ENCODE data around the gene SPATA2. TPM values are rescaled to one million over a fixed set of nuclear protein-coding genes. Genes with fewer than 3 reads are reported as not detected.

SPATA2 gene
- total and polyA plus RNA-seq, 2 experiments from 2014 or later, result 3.1 to 4.6 TPM

DNA sequence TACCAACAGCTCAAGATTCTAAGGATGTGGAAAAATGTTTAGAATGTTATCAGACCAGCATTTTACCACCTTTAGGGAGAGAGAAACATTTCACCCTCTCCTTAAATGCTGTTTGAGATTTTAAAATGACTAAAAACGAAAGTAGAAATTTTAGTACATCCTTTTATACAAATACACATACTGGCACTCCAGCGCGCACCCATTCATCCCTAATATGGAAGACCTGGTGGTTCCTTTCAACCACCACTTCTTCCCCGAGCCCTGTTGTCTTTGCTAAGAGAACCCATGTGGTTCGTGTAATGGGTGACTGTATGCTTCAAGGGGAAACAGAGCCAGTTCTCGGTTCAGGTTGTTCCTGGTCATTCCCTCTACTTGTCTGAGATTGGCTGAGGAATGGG is 21.3 kb downstream of the SPATA2 start:
- H3K4me1 ChIP-seq (ENCODE audit: insufficient read depth), result peaks cover 8% of the 10 kb centered on the region; the same call in 1 of the 2 replicates
- H4K20me1 ChIP-seq (ENCODE audit: insufficient read depth), result no peaks in the 10 kb centered on the region
- 57 to 60% methylated on average over 6 of the region's 6 CpGs for WGBS, 2 experiments (ENCODE audit: low coverage in 1 of 2, low lambda C conversion rate in 2 of 2, missing lambda C conversion rate in 2 of 2)
- in situ Hi-C loops (cut with MboI), result no loop called here
- no peak overlapping the region for H3K27ac ChIP-seq
- H3K27me3 ChIP-seq (replicated peaks; ENCODE audit: insufficient read depth), result no peaks in the 10 kb centered on the region
- H3F3A ChIP-seq (ENCODE audit: insufficient read depth), result 0 out of 2 replicates have a peak, but pooled peaks cover 9% of the 10 kb centered on the region
- no peak for TF ChIP-seq EZH2 (IDR thresholded peaks at IDR 0.05; ENCODE audit: insufficient read depth, poor library complexity, severe bottlenecking)
- no peak for TF ChIP-seq EZH2phosphoT487 (IDR thresholded peaks at IDR 0.05; ENCODE audit: insufficient read depth, low read depth)
- no peak overlapping the region for H3K4me3 ChIP-seq
- no peak overlapping the region for H3K4me2 ChIP-seq (ENCODE audit: unreplicated experiment)
- no peaks in the 10 kb centered on the region for H3K79me2 ChIP-seq (ENCODE audit: insufficient read depth)
- DNase-seq, result no peak
- no peaks in the 10 kb centered on the region; the same call in 1 of the 2 replicates for H3K36me3 ChIP-seq (ENCODE audit: low read depth)
- H3K9me2 ChIP-seq (ENCODE audit: insufficient read depth), result no peaks in the 10 kb centered on the region
- H2AFZ ChIP-seq, result no peak overlapping the region
- no peaks in the 10 kb centered on the region for H3K9me3 ChIP-seq (ENCODE audit: low read depth)
- H3K9ac ChIP-seq, result no peak overlapping the region

DNA sequence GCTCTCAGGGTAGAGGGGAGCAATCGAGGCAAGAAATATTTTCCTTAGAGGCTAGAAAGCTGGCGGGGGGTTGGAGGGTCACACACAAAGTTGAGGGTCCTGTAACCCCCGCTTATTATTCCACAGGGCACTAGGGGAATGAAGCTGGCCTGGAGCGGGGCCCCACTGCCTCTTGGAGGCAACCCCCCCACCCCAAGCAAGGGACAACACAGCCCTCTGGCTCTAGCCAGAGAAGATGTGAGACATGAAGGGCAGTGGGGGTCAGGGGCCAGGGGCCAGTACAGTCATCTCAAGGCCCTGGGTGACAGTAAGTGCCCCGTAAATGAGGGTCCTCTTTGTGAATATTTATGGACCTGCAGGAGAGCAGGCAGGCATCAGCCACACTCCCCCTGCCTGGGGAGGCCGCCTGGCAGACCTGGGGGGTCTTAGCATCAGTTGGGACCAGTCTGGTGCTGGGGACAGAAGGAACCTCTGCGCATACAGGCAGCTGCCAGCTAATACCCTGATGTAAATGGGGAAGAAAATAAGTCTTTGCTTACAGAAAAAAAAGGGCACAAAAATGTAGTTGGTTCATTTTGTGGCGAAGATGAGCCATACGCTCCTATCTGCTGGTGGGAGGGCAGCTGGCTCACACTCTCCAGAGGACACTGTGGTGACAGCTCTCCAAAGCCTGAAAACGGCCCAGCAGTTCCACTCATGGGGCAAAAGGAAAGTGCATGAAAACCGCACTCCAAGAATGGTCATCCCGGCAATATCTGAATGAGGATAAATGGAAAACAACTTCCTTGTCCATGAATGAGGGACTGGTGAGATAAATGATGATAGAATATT is 21.9 kb downstream of the SPATA2 start:
- Histone ChIP-seq H3K9me3 (ENCODE audit: low read depth) (no peaks in the 10 kb centered on the region), H3K4me3 (no peak overlapping the region), H3F3A (ENCODE audit: insufficient read depth) (0 out of 2 replicates have a peak, but pooled peaks cover 9% of the 10 kb centered on the region), H3K27ac (no peak overlapping the region), H3K79me2 (ENCODE audit: insufficient read depth) (no peaks in the 10 kb centered on the region), H3K36me3 (ENCODE audit: low read depth) (no peaks in the 10 kb centered on the region; the same call in 1 of the 2 replicates), H3K27me3 (replicated peaks; ENCODE audit: insufficient read depth) (no peaks in the 10 kb centered on the region), H3K4me2 (ENCODE audit: unreplicated experiment) (no peak overlapping the region), H4K20me1 (ENCODE audit: insufficient read depth) (no peaks in the 10 kb centered on the region), H3K9me2 (ENCODE audit: insufficient read depth) (no peaks in the 10 kb centered on the region), H2AFZ (no peak overlapping the region), H3K9ac (no peak overlapping the region), H3K4me1 (ENCODE audit: insufficient read depth) (peaks cover 8% of the 10 kb centered on the region; the same call in 1 of the 2 replicates)
- TF ChIP-seq EZH2 (IDR thresholded peaks at IDR 0.05; ENCODE audit: insufficient read depth, poor library complexity, severe bottlenecking) (no peak), EZH2phosphoT487 (IDR thresholded peaks at IDR 0.05; ENCODE audit: insufficient read depth, low read depth) (no peak)
- WGBS, 2 experiments (ENCODE audit: low coverage in 1 of 2, low lambda C conversion rate in 2 of 2, missing lambda C conversion rate in 2 of 2), result 71% methylated on average over 12 of the region's 12 CpGs
- DNase-seq, result peak; percentile 63
- in situ Hi-C loops (cut with MboI), result no loop called here

DNA sequence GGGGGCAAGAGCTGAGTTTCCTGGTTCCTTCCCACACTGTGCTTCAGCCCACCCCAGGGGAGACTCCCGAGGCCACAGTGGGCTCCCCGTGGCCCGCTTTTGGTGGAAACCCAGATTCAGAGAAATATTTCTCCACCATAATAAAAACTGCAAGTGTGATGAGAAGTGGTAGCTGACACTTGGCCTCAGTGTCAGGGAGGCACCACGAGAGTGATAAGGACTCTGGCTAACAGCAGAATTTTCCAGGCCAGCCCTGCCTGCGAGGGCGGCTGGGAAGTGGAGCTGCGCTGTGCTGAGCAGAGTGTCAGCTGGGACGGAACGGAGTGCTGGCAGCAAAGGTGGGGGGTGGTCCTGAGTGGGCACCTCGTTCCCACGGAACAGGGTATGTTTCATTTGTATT is 22.5 kb downstream of the SPATA2 start:
- in situ Hi-C loops (cut with MboI), result no loop called here
- no peak for TF ChIP-seq EZH2 (IDR thresholded peaks at IDR 0.05; ENCODE audit: insufficient read depth, poor library complexity, severe bottlenecking)
- no peak for TF ChIP-seq EZH2phosphoT487 (IDR thresholded peaks at IDR 0.05; ENCODE audit: insufficient read depth, low read depth)
- no peaks in the 10 kb centered on the region for H4K20me1 ChIP-seq (ENCODE audit: insufficient read depth)

DNA sequence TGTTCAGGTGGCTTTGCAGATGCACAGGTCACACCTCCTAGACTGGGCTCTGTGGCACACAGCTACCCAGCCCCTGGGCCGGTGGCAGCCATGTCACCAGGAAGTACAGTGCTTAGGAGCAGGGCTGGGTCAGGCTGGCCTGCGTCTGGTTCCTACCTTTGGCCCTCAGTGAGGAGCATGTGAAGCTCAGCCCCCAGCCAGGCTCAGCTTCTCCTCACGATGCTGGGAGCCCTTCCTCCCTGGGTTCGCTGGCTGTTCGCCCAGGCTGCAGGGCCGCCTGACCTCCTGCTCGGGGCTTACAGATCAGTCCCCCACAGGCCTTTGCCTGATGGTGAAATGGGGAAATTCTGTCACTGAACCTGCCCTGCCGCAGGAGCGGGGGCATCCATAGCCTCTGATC is 23.1 kb downstream of the SPATA2 start:
- Histone ChIP-seq H3K36me3 (ENCODE audit: low read depth) (no peaks in the 10 kb centered on the region; the same call in 1 of the 2 replicates), H3K4me2 (ENCODE audit: unreplicated experiment) (no peak overlapping the region), H3K9me3 (ENCODE audit: low read depth) (no peaks in the 10 kb centered on the region), H2AFZ (no peak overlapping the region), H3F3A (ENCODE audit: insufficient read depth) (0 out of 2 replicates have a peak, but pooled peaks cover 9% of the 10 kb centered on the region), H3K27me3 (replicated peaks; ENCODE audit: insufficient read depth) (no peaks in the 10 kb centered on the region), H3K4me3 (no peak overlapping the region), H3K9me2 (ENCODE audit: insufficient read depth) (no peaks in the 10 kb centered on the region), H3K79me2 (ENCODE audit: insufficient read depth) (no peaks in the 10 kb centered on the region), H3K9ac (no peak overlapping the region), H3K27ac (no peak overlapping the region), H4K20me1 (ENCODE audit: insufficient read depth) (no peaks in the 10 kb centered on the region), H3K4me1 (ENCODE audit: insufficient read depth) (peaks cover 9% of the 10 kb centered on the region; the same call in 1 of the 2 replicates)
- 87 to 91% methylated on average over 9 of the region's 9 CpGs for WGBS, 2 experiments (ENCODE audit: low coverage in 1 of 2, low lambda C conversion rate in 2 of 2, missing lambda C conversion rate in 2 of 2)
- TF ChIP-seq EZH2phosphoT487 (IDR thresholded peaks at IDR 0.05; ENCODE audit: insufficient read depth, low read depth) (no peak), EZH2 (IDR thresholded peaks at IDR 0.05; ENCODE audit: insufficient read depth, poor library complexity, severe bottlenecking) (no peak)
- in situ Hi-C loops (cut with MboI), result no loop called here
- no peak for DNase-seq

More for the DNA sequence above, 22.5 kb downstream of the SPATA2 start:
- H3K4me2 ChIP-seq (ENCODE audit: unreplicated experiment), result no peak overlapping the region
- no peak overlapping the region for H3K27ac ChIP-seq
- peaks cover 8% of the 10 kb centered on the region; the same call in 1 of the 2 replicates for H3K4me1 ChIP-seq (ENCODE audit: insufficient read depth)
- H2AFZ ChIP-seq, result no peak overlapping the region
- WGBS, 2 experiments (ENCODE audit: low coverage in 1 of 2, low lambda C conversion rate in 2 of 2, missing lambda C conversion rate in 2 of 2), result 27 to 31% methylated on average over 11 of the region's 11 CpGs
- no peaks in the 10 kb centered on the region for H3K9me2 ChIP-seq (ENCODE audit: insufficient read depth)
- no peaks in the 10 kb centered on the region for H3K27me3 ChIP-seq (replicated peaks; ENCODE audit: insufficient read depth)
- DNase-seq, result no peak
- H3K4me3 ChIP-seq, result no peak overlapping the region
- H3K9ac ChIP-seq, result no peak overlapping the region
- H3K9me3 ChIP-seq (ENCODE audit: low read depth), result no peaks in the 10 kb centered on the region
- H3F3A ChIP-seq (ENCODE audit: insufficient read depth), result 0 out of 2 replicates have a peak, but pooled peaks cover 9% of the 10 kb centered on the region
- H3K36me3 ChIP-seq (ENCODE audit: low read depth), result no peaks in the 10 kb centered on the region; the same call in 1 of the 2 replicates
- no peaks in the 10 kb centered on the region for H3K79me2 ChIP-seq (ENCODE audit: insufficient read depth)

Measured in GM23248 (cell line).